GF-D8 (cell line): Measurements from ENCODE around the gene SLC4A7.
"Not testable (repeated sequence)": the region's sequence is repeated elsewhere in the genome, so short reads cannot be mapped to it uniquely, and the experiment has no call there.

Source experiments
- DNase-seq: peaks from one replicate; lab custom pipeline; 2025; lab: John Stamatoyannopoulos, UW

Gene SLC4A7

DNA sequence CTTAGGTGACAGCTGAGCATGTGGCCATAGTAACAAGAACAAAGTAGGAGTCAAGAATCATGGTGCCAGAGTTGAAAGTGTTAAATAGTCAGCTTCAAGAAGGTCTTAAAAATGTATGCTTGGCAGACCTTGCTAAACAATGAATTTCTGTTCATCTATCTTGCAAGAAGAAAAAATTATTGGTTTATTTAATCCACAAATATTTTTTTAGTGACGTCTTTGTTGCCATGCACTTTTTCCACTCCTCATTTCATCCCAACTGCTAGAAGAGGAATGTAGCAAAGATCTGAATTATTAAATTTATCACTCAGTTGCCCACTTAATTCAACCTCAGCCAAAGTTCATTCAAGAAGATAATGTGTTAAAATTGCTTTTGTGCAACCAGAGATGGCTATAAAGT, 3.2 kb upstream of the SLC4A7 start:
- no peak for DNase-seq

DNA sequence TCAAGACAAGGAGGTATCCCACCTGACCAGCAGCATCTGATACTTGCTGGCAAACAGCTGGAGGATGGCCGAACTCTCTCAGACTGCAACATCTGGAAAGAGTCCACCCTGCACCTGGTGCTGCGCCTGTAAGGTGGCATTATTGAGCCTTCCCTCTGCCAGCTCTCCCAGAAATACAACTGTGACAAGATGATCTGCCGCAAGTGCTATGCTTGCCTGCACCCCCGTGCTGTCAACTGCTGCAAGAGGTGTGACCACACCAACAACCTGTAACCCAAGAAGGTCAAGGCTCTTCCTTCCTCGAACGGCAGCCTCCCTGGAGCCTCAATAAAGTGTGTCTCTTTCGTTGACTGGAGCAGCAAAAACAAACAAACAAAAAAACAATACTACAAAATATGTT, 2.2 kb upstream of the SLC4A7 start:
- no peak for DNase-seq

- DNase-seq, result no peak
Observed at GRCh38 chr3:27485866-27486265, 1.7 kb upstream of the SLC4A7 start.

DNA sequence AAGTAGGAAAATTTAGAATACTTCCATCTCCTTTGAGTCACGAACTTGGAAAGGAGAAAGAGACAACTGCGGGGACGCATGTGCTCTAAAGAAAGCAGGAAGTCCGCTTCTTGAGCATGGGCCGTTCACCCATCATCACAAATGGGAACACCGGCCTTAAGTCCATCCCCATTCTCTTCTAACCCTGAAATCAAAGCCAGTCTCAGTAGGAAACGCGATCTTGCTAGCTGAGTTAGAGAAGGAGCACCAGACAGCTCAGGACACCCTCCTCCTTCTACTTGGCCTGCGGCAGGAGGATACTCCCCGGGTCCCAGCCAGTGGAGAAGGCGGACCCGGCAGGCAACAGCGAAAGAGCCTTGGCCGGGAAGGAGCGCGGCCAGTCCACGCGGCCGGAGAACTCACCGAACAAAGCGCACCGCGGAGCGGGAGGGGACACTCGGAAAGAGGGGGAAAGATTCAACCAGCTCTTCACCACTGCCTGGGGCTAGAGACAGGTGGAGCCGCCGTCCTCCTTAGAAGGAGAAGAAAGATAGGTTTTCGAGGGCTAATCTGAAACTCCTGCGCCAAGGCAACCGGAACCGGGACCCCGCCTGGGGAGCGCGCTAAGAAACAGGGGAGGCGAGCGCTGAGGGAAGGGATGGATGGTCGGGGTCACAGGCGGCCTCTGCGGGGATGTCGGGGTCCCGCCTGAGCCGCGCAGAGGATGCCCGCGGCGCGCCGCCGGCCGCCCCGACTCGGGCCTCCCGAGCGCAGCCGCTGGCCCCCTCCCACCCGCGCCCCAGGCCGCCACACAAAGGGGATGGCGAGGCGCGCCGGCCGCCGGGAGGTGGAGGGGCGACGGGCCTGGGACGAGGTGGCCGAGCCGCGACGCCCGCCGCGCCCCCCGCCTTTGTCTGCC, 818 bp downstream of the SLC4A7 start:
- peak; percentile 33 for DNase-seq

GRCh38 chr3:27479806-27480543, 4.2 kb downstream of the SLC4A7 start:
- DNase-seq, result peak; percentile 49

DNA sequence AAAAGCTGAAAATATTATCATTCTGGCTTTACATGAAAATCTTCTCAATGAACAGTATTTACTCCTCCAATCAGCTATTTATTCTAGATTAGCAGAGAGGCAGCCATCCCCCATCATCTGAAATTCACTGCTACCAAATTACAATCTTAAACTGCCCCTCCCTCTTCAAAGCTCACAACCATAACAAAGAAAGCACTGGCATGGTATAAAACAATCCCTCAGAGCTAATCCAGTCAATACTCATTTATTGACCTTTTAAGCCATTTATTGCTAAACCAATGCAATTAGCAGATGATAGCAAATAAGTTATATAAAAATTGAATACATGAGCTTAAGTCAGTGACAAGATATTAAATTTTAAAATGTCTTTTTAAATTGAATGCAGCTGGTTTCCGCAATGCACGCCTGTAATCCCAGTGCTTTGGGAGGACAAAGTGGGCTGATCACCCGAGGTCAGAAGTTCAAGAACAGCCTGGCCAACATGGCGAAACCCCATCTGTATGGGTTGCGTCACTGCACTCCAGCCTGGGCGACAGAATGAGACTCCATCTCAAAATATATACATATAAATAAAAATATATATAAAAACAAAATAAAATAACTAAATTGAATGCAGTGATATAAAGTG, 12.1 kb downstream of the SLC4A7 start:
- no peak for DNase-seq

GRCh38 chr3:27468283-27468886, 15.8 kb downstream of the SLC4A7 start:
- no peak for DNase-seq

GRCh38 chr3:27467545-27467944, 16.6 kb downstream of the SLC4A7 start:
- DNase-seq, result peak; percentile 5

DNA sequence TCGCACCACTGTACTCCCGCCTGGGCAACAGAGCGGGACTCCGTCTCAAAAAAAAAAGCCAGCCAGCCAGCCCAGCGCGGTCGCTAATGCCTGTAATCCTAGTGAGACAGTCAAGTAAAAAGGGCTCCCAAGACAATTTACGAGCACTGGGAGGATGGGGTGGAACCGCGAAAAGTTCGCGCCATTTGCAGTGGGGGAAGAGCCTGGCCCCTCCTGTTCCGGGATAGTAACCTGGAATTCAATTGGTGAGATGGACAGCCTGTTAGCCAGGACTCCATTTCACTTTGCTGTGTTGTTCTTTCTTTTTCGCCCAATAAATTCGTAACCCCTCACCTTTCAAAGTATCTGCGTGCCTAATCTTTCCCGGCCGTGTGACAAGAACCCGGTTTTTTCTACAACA, 19.5 kb downstream of the SLC4A7 start:
- DNase-seq, result no peak

GRCh38 chr3:27462228-27462627, 22.0 kb downstream of the SLC4A7 start:
- no peak for DNase-seq

GRCh38 chr3:27458929-27459328, 25.3 kb downstream of the SLC4A7 start:
- DNase-seq, result no peak

GRCh38 chr3:27456554-27456953, 27.6 kb downstream of the SLC4A7 start:
- DNase-seq, result no peak

DNA sequence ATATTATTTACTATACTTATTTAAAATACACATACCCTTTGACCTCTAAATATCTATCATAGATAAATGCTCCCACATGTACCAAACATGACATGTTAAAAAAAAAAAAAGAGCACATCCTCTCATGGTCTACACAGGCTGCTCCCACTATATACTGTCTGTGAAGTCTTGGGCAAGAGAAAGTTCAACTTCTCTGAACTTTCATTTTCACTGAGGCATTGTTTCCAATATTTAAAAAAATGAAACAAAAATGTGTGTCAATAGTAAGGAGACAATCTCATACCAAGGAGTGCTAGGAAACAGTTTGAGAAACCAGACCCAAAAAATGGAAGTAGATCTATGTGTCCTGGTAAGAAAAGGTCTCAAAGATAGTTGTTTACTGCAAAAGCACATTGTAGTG, 29.3 kb downstream of the SLC4A7 start:
- DNase-seq, result no peak

DNA sequence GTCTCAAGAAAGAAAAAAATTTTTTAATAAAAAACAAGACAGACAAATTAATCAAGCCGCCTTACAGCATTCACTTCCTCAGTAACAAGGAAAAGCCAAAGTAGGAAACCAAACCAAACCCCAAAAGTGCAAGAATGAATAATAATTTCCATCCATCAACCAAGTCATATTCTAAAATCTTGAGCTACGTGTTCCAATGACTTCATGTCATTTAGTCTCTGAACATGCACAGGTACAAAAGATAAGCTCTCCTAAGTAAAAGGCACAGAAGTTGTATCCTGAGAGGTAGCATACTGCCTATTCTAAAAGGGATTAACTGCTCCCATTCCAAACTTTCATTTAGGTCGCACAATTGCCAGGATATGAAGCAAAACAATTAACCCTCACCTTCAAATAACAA, 29.7 kb downstream of the SLC4A7 start:
- no peak for DNase-seq

GRCh38 chr3:27452368-27453090, 31.7 kb downstream of the SLC4A7 start:
- DNase-seq, result no peak

- DNase-seq, result no peak
Observed at GRCh38 chr3:27451842-27452241, 32.3 kb downstream of the SLC4A7 start.

- no peak for DNase-seq
Observed at GRCh38 chr3:27451251-27451650, 32.9 kb downstream of the SLC4A7 start.

DNA sequence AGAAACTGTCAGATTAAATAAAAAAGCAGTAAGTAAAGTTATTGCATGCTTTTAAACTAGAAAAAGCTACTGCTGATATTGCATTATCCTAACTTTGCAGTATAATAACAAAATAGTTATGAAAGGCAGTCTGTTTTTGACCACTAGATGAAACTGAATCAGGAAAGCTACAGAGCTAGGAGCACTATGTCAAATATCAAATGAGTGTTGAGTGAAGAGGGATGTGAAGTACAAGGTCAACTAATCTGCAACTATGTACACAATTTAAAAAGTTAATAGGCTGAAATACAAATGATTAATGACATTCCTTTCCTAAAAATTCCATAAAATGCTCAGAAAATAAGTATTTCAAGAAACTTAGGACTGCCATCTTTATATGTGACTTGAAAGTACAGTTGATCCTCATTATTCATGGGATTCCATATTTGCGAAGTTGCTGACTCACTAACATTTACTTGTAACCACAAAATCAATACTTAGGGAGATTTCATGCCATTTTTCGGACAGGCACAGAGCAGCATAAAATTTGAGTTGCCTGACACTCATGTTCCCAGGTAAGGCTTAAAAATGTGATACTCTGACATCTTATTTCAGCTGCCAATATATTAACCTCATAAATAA, 34.5 kb downstream of the SLC4A7 start:
- DNase-seq, result no peak

DNA sequence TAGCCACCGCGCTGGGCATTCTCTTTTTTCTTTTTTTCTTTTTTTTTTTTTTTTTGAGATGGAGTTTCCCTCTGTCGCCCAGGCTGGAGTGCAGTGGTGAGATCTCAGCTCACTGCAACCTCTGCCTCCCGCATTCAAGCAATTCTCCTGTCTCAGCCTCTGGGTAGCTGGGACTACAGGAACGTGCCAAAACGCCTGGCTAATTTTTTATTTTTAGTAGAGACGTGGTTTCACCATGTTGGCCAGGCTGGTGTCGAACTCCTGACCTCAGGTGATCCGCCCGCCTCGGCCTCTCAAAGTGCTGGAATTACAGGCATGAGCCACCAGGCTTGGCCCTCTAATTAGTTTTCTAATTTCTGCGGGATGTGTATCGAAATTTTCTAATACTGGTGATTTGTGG, 41.2 kb downstream of the SLC4A7 start:
- DNase-seq, result not testable (repeated sequence)

GRCh38 chr3:27438352-27438751, 45.8 kb downstream of the SLC4A7 start:
- DNase-seq, result not testable (repeated sequence)

DNA sequence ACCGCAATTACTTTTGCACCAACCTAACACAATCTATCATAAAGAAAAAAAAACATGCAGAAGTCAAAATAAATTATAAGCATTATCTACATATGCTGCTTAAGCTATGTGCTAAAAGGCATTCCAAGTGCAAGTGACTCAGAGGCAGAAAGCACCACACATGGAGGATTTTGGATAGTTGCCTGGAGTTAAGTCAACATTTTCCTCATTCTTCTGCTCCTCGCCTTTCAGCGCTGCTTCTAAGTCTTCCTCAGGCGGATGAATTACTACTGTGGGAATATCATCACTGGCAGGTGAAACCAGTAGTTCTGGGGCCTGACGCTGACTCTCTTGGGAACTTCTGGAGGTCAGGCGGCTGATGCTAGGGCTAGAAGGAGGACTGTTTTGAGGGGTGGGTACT, 53.1 kb downstream of the SLC4A7 start:
- DNase-seq, result no peak
